KMS-11 (cell line): ENCODE results near the gene RAPGEF6.

Experiments used
- H2AFZ ChIP-seq: fragments of 200-600 bp; sonication (generic); 2 replicates; pipeline ENCODE4 v1.6.1; 2016; ENCODE audit warnings: antibody characterized with exemption, mixed run types, low read depth
- H3K27ac ChIP-seq: fragments of 200-600 bp; sonication (generic); 2 replicates; pipeline ENCODE4 v1.6.1; 2016; ENCODE audit warnings: mild to moderate bottlenecking, mixed run types
- H3K27me3 ChIP-seq: fragments of 200-600 bp; sonication (generic); 2 replicates; pipeline ENCODE4 v1.6.1; 2017; ENCODE audit warnings: mild to moderate bottlenecking, low read depth, mixed run types, moderate library complexity; ENCODE audit not compliant: insufficient read depth
- H3K36me3 ChIP-seq: fragments of 200-600 bp; sonication (generic); 2 replicates; pipeline ENCODE4 v1.6.1; 2017; ENCODE audit warnings: mild to moderate bottlenecking, mixed run types; ENCODE audit not compliant: insufficient read depth
- H3K4me1 ChIP-seq: fragments of 200-600 bp; sonication (generic); 2 replicates; pipeline ENCODE4 v1.6.1; 2016; ENCODE audit warnings: mild to moderate bottlenecking, low read depth, mixed run types; ENCODE audit not compliant: poor library complexity, severe bottlenecking
- H3K4me2 ChIP-seq: fragments of 200-600 bp; sonication (generic); 2 replicates; pipeline ENCODE4 v1.7.0; 2016; ENCODE audit warnings: mild to moderate bottlenecking, mixed run types
- H3K4me3 ChIP-seq: fragments of 200-600 bp; sonication (generic); IDR thresholded peaks from 2 replicates; pipeline ENCODE4 v1.6.1; 2017; ENCODE audit warnings: low read depth, low read length, mixed read lengths; ENCODE audit not compliant: insufficient read depth
- H3K79me2 ChIP-seq: fragments of 200-600 bp; sonication (generic); 2 replicates; pipeline ENCODE4 v1.6.1; 2016; ENCODE audit warnings: low read depth, mixed run types; ENCODE audit not compliant: insufficient read depth
- H3K9ac ChIP-seq: fragments of 200-600 bp; sonication (generic); 2 replicates; pipeline ENCODE4 v1.6.1; 2016; ENCODE audit warnings: mild to moderate bottlenecking, mixed run types
- H4K20me1 ChIP-seq: fragments of 200-600 bp; sonication (generic); 2 replicates; pipeline ENCODE4 v1.6.1; 2016; ENCODE audit warnings: mild to moderate bottlenecking, mixed run types; ENCODE audit not compliant: insufficient read depth
- TF ChIP-seq, protein P1 (sequence below): fragments of 200-600 bp; sonication (generic); conservative IDR thresholded peaks from 2 replicates; pipeline ENCODE4 v1.6.1; 2017; ENCODE audit warnings: low read depth, mild to moderate bottlenecking, antibody characterized with exemption, low read length, moderate library complexity, mixed read lengths

RAPGEF6 gene

DNA sequence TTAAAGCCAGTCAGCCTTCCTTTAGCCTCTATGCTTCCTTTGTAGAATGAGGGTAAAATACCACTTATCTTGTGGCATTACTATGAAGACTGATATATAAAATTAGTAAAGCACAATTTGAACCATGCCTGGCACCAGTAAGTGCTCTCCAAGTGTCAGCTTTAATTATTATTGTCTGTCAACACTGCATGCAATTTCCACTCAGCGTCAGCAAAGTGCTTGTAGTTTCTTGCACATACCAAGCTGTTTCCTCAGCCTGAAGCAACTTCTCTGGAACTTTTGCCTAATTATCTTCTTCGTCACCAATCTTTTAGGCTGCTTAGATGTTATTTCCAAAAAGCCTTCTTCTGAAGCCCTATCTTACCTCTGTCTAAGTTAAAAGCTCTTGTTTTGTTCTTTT is 193.8 kb downstream of the RAPGEF6 start:
- Histone ChIP-seq H3K4me3 (no peak overlapping the region), H3K27ac (no peak overlapping the region), H3K4me2 (no peak overlapping the region), H3K4me1 (no peaks in the 10 kb centered on the region), H3K79me2 (no peaks in the 10 kb centered on the region), H3K27me3 (no peaks in the 10 kb centered on the region), H3K9ac (no peak overlapping the region), H2AFZ (no peak overlapping the region), H4K20me1 (no peaks in the 10 kb centered on the region), H3K36me3 (peaks cover 4% of the 10 kb centered on the region; the same call in 1 of the 2 replicates)
- TF ChIP-seq, protein P1, sequence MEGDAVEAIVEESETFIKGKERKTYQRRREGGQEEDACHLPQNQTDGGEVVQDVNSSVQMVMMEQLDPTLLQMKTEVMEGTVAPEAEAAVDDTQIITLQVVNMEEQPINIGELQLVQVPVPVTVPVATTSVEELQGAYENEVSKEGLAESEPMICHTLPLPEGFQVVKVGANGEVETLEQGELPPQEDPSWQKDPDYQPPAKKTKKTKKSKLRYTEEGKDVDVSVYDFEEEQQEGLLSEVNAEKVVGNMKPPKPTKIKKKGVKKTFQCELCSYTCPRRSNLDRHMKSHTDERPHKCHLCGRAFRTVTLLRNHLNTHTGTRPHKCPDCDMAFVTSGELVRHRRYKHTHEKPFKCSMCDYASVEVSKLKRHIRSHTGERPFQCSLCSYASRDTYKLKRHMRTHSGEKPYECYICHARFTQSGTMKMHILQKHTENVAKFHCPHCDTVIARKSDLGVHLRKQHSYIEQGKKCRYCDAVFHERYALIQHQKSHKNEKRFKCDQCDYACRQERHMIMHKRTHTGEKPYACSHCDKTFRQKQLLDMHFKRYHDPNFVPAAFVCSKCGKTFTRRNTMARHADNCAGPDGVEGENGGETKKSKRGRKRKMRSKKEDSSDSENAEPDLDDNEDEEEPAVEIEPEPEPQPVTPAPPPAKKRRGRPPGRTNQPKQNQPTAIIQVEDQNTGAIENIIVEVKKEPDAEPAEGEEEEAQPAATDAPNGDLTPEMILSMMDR: no peak

DNA sequence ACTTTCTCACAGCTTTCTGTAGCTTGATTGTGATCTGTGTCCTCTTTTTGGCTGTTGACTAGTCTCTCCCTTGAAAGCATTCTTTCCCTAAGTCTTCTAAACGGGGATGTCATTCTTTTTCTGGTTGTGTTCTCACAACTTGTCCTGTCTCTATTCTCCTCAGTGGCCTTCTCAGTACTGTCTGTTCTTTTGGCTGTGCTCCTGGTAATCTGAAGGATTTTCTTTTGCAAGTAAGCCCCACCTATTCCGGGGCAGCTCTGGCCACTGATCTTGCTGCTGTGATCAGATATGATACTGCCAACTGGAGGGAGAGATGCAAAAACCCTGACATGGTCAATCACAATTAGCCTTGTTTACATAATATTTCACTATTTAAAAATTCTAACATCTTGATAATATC is 198.9 kb downstream of the RAPGEF6 start:
- Histone ChIP-seq H3K27ac (no peak overlapping the region), H3K4me2 (no peak overlapping the region), H3K4me1 (no peaks in the 10 kb centered on the region), H3K36me3 (peaks cover 4% of the 10 kb centered on the region; the same call in 1 of the 2 replicates), H2AFZ (no peak overlapping the region), H3K9ac (no peak overlapping the region), H3K4me3 (no peak overlapping the region), H3K27me3 (no peaks in the 10 kb centered on the region), H4K20me1 (no peaks in the 10 kb centered on the region), H3K79me2 (no peaks in the 10 kb centered on the region)
- TF ChIP-seq, protein P1: no peak

DNA sequence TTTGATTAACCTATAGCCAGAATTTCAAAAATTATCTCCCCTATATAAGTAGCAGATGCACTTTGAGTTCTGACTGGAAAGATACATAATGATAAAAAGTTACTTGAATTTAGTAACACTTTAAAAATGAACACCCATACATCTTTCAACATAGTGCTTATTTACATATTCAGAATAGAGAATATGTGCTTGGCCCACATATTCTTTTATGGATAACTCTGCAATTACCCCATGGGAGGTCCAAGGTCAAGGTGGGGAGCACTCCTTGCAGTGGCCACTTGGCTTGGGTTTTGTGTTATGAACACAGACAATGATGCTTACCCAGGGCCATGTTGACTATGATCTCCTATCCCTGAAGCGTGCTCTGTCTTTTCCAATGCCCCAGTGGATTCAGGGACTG is 201.9 kb downstream of the RAPGEF6 start:
- H3K27ac ChIP-seq: no peak overlapping the region
- H3K4me3 ChIP-seq: no peak overlapping the region
- no peaks in the 10 kb centered on the region for H3K27me3 ChIP-seq
- no peaks in the 10 kb centered on the region for H3K4me1 ChIP-seq
- H3K9ac ChIP-seq: no peak overlapping the region
- no peak overlapping the region for H3K4me2 ChIP-seq
- H4K20me1 ChIP-seq: no peaks in the 10 kb centered on the region
- H3K36me3 ChIP-seq: peaks cover 10% of the 10 kb centered on the region; the same call in 1 of the 2 replicates
- TF ChIP-seq, protein P1: no peak
- H3K79me2 ChIP-seq: no peaks in the 10 kb centered on the region
- no peak overlapping the region for H2AFZ ChIP-seq

DNA sequence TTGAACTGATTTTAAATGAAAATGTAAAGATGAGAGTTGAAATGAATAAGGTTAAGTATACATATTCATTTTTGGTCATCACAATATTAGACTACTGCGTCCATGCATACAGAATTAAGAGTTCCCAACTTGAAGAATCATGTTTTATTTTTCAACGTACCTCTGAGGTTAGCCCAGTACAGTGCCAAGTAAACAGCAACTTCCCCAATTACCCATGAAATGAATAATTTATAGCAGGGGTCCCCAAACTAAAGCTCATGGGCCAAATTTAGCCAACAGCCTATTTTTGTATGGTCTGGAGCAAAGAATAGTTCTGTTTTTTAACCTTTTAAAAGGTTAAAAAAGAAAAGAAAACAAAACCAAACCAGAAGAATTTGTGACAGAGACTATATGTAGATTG is 203.2 kb downstream of the RAPGEF6 start:
- no peak overlapping the region for H3K4me3 ChIP-seq
- H4K20me1 ChIP-seq: no peaks in the 10 kb centered on the region
- no peak overlapping the region for H3K4me2 ChIP-seq
- no peaks in the 10 kb centered on the region for H3K79me2 ChIP-seq
- H2AFZ ChIP-seq: no peak overlapping the region
- peaks cover 10% of the 10 kb centered on the region; the same call in 1 of the 2 replicates for H3K36me3 ChIP-seq
- TF ChIP-seq, protein P1: no peak
- H3K27me3 ChIP-seq: no peaks in the 10 kb centered on the region
- no peak overlapping the region for H3K9ac ChIP-seq
- H3K4me1 ChIP-seq: no peaks in the 10 kb centered on the region
- no peak overlapping the region for H3K27ac ChIP-seq
